Stimulated activated CD8-positive, alpha-beta memory T cell treated with anti-CD3 and anti-CD28 coated beads, Interleukin-12 subunit alpha, Interleukin-12 subunit beta, amount 100 ng/mL, for 24 hours (primary cell): ENCODE data around the gene PUM2.

ENCODE experiments used
- DNase-seq: peaks from one replicate; pipeline ENCODE4 v3.0.0-alpha.2; 2020; ENCODE audit errors: extremely low read depth

Gene PUM2

DNA sequence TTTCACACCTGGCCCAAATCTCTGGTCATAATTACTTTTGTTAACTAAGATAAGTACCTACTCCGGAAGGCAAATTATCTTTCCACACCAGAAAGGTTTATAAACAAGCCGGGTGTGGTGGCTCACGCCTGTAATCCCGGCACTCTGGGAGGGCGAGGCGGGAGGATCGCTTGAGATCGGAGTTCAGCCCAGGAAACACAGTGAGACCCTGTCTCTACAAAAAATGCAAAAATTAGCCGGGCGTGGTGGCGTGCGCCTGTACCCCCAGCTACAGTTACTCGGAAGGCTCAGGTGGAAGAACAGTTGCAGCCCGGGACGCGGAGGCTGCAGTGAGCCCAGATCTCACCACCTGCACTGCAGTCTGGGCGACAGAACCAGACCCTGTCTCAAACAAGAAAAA lies 2.1 kb downstream of the PUM2 start:
- DNase-seq, result no peak

DNA sequence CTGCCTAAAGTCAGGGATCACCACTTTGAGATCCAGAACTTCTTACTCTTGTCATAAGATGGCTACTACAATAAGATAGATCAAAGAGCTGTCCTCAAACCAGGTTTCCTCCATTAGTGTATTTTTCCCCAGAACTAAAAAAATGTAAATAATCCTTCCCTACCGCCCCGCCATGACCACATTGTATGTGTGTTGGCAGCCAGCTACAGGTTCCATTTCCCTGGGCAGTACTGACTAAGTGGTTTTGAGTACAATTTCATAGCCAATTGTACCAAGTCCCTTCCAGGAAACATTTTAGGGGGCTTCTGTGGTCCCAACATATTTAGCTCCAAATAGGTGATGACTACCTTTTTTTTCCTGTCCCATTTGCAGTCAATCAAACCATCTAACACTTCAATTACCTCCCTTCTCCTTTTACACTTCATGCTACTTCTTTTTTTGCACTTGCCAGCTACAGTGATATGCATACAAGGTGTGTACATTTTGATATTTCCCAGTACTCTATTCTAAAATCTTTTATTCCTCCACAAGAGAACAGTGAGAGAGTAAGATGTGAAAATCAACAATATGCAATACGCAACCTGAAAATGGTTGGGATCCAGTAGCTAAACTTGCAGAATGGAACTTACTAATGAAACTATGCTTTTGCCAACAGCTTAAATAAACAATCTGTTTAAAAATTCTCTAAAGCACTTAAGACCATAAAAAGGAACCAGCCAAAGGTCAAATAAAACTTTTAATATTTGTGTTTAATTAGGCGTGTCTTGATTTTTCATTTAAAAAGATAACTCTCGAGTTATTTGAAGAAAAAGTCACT lies 3.9 kb downstream of the PUM2 start:
- no peak for DNase-seq

DNA sequence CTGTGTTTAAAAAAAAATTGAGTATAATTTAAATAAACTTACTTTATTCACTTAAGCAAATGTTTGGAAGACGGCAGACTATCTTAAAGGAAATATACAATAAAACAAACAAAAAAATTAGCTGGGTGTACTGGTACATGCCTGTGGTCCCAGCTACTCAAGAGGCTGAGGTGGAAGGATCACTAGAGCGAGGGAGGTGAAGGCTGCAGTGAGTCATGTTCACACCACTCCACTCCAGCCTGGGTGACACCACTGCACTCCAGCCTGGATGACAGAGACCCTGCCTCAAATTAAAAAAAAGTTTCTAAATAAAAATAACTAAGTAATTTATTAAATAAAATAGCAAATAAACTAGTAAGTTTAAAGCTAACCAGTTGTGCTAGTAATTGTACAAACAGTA lies 7.5 kb downstream of the PUM2 start:
- DNase-seq, result no peak

DNA sequence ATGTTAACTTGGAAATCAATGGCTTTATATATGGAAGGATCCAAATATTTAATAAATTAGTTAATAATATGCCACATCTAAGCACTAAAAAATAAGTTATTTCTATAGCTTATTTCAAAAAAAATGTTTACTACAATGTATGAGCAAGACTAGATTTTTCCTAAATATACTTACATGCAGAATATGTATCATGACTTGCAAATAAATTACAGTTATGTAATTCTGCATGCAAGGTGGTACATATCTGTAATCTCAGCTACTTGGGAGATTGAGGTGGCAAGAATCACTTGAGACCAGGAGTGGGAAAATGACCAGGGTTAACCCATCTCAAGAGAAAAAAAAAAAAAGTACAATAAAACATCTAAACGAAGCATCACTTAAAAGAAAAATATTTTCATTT lies 11.6 kb downstream of the PUM2 start:
- DNase-seq, result no peak

DNA sequence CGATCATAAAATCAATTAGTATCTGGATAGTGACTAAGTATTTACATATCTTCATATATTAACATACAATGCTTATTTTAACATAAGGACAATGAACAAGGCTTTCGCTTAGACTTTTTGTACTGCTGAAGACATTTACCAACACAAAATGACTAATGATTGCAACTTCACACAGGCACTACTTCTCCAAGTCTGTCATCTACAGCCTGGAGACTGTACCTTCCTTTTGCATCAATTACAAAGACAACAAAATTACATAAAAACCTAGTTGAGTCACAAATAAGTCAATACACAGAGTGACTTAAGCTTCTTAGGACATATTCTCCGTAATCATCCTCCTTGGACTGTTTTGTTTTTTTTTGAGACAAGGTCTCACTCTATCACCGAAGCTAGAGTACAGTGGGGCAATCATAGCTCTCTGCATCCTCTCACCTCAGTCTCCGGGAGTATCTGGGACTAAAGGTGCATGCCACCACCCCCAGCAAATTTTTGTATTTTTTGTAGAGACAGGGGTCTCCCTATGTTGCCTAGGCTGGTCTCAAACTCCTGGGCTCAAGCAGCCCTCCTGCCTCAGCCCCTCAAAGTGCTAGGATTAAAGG lies 15.9 kb downstream of the PUM2 start:
- no peak for DNase-seq

DNA sequence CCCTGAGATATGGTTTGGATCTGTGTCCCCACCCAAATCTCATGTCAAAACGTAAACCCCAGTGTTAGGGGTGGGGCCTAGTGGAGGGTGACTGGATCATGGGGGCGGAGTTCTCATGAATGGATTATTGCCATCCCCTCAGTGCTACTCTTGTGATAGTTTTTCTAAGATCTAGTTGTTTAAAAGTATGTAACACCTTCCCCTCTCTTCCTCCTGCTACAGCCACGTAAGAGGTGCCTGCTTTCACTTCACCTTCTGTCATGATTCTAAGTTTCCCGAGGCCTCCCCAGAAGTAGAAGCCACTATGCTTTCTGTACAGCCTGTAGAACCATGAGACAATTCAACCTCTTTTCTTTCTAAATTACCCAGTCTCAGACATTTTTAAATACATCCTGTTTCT lies 16.9 kb downstream of the PUM2 start:
- no peak for DNase-seq

DNA sequence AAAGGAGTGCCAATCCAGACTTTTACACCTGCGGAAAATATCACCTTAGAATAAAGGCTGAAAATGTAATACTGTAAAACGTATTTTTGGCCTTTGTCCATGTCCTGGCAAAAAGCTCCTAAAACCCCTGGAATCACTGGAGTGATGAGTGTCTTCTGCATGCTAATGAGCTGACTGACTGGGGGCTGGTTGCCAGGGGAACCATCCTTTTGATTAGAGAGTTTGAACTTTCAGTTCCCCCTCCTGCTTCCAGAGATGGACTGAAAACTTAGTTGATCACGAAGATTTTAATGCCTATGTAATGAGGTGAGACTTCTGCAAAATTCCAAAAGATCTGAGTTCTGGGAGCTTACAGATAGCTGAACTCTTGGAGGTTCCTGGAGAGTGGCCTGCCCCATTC lies 20.5 kb downstream of the PUM2 start:
- no peak for DNase-seq

DNA sequence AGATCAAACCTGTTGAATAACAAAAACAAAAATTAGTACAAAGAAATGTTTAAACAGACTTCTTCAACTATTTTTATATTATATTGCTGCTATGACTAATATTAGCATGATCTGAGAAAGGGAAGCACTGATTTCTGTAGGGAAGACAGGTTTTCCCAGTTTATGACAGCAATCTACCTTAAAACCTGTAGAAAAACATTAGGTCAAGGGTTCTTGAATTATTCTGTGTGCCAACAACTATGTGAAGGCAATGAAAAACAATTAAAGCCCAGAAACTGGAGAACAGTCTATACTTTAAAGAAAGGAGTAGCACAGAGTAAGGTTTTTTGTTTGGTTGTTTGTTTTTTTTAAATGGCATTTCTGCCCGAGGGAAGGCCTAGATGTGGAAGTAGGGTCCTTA lies 23.3 kb downstream of the PUM2 start:
- DNase-seq, result no peak

DNA sequence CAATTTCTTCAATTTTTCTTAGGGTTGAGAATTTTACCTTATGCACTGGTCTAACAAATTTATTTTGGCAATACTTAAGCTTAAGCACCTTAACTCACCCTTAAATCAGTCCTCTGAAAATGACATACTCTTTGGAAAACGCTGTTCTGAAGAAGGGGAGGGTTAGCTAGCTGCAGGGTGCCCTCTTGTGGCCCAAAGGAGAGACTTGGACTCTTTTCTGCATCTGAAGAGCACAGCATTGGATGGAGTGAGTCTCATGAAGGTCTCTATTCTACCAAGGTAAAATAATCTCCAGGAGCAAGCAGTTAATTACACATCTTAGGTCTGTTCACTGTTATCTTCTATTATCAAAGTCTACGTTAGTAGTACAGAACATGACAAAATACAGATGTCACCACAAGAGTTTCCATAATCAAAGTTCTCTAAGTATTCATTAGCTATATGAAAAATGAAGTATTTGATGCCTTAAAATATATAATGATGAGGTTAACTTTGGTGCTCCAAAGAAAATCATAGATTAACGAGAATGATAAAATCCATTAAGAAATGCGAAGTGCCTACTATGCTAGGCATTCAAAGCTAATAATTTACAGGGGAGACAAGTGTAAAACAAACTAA lies 24.4 kb downstream of the PUM2 start:
- DNase-seq, result no peak

DNA sequence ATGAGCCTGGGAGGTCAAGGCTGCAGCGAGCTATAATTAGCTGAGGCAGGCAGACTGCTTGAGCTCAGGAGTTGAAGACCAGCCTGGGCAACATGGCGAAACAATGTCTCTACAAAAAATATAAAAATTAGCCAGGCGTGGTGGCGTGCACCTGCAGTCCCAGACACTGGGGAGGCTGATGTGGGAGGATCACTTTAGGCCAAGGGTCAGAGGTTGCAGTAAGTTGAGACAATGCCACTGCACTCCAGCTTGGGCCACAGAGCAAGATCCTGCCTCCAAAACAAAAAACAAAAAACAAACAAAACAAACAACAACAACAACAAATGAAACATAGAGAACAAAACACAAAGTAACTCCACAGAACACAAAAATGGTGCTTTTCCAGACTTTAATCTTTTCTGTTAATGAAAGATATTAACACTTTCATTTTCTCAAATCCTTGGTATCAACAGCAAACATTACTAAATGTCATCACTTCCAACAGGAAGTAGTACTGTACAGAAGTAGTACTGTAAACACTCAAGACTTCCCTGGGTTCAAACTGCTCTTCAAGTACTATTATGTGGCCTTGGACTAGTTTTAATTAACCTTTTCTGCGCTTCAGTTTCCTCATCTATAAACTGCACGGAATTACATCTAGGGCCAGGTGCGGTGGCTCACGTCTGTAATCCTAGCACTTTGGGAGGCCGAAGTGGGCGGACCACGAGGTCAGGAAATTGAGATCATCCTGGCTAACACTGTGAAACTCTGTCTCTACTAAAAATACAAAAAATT lies 27.9 kb downstream of the PUM2 start:
- no peak for DNase-seq

DNA sequence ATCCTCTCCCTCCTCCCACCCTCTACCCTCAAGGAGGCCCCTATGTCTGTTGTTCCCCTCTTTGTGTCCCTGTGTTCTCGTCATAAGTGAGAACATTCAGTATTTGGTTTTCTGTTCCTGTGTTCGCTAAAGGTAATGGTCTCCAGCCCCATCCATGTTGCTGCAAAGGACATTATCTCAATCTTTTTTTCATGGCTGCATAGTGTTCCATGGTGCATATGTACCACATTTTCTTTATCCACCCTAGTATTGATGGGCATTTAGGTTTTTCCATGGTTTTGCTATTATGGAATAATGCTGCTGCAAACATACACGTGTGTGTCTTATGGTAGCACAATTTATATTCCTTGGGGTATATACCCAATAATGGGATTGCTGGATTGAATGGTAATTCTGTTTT lies 33.0 kb downstream of the PUM2 start:
- no peak for DNase-seq

DNA sequence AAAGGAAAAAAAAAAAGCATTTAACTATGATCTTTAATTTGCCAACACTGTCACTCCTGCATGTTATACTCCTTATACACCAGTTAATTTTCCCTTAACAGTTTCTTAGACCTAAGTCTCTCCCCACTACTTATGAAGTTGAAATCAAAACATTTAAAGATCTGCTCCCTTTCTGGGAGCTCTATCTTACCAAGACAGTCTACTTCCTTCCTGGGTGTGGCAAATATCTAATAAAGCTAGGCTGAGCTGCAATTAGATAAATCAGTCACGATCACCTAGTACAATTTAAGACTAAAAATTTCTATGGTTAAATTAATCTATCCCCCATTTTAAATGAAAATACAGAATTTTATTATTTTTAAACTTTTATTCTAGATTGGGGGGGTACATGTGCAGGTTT lies 33.4 kb downstream of the PUM2 start:
- DNase-seq, result no peak

DNA sequence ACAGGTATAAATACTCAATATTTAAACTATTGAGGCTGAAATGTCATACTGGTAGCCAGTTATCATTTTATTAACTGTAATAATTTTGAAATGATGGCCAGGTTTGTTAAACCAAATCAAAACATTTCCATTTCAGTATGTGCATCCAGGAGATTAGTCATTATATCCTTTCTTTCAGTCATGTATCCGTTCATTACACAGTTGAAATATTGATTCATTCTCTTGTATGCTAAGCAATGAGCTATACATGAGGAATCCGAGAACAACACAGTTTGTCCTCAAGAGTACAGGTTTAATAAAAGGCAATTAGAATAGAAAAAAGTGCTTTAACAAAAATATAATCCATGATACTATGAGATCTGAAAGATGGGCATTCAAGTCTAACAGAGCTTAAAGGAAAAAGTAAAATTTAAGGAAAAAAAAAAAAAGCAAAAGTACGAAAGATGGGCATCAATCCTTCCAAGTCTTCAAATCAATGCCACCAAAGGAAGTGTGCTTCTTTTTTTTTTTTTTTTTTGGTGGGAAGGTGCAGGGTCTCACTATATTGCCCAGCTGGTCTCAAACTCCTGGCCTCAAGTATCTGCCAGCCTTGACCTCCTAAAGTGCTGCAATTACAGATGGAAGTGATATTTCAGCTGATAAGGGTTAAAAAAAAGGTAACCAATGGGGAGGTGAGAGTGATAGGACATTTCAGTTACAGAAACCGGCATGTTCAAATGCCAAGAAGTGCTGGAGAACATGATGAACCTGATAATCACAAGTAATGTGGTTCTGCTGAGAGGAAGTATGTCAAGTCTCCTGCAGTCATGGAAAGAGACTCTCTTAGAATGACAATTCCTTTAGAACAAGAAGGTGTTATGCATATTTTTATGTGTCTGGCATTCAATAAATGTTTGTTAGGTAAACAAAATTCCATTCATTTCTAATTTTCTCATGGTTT lies 35.8 kb downstream of the PUM2 start:
- DNase-seq, result no peak

DNA sequence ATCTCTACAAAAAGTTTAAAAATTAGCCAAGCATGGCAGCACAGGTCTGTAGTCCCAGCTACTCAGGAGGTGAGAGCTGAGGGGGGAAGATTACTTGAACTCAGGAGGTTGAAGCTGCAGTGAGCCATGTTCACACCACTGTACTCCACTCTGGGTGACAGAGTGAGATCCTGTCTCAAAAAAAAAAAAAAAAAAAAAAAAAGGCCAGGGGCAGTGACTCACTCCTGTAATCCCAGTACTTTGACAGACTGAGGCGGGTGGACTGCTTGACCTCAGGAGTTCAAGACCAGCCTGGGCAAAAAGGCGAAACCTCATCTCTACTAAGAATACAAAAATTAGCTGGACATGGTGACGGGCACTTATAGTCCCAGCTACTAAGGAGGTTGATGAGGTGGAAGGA lies 37.0 kb downstream of the PUM2 start:
- DNase-seq, result no peak

DNA sequence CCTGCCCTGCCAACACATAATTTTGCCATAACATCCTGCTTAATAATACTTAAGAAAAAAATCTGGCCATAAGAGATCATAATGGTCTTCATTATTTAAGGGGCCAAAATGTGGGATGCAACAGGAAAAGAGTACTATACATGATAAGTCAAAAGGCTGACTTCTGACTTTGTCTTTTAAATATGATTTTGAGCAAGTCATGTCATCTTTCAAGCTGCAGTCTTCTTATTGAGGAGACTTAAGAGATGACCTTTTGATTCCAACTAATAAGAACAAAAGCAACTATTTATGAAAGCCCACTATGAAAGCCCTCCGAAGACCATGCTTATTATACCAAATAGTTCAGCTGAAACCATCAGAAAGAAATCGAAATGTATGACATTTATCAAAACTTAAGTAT lies 41.6 kb downstream of the PUM2 start:
- no peak for DNase-seq

DNA sequence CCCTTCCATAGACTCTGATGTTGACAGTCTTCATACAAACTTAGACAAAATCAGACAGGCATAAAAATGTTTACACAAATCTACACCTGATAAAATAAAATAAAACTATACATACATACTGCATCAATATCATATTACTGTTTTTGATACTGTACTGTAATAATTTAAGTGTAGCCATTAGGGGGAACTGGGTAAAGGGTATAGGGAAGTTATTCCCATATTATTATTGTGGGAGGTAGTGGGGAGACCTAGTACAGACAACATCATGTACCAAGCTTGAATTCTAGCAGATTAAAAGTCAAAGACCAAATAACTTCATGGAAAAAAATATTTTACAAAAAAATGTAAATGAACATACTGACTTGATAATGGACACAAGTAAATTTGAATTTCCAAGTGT lies 43.3 kb downstream of the PUM2 start:
- DNase-seq, result no peak

DNA sequence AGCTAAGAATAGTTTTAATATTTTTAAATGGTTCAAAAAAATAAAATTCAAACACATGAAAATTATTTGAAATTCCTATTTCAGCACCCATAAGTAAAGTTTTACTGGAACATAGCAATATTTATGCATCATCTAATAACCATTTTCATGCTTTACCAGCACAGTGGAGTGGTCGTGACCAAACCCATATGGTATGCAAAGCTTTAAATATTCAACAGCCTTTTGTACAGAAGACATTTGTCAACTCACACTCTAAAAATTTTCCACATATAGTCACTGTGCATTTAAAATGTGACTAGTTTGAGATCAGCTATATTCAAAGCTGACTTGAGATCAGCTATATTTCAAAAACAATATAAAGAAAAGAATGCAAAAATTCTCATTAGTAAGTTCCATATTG lies 46.2 kb downstream of the PUM2 start:
- no peak for DNase-seq

DNA sequence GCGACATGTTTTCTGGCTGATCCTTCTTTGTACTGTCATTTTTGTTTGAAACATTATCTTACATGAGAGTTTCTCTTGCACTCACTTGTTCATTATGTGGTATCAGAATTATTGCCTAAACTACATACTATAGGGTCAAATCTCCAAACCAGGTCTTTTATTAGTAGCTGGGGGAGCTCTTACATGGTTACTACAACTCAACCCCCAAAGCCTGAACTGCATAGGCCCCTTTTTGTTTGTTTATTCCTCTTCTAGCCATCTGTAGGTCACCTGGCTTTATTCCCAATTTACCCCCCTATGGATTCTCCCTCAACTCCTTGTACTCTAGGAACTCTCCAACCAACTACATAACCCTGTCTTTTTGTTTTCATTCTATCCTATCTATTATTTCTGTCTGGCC lies 46.7 kb downstream of the PUM2 start:
- DNase-seq, result no peak

DNA sequence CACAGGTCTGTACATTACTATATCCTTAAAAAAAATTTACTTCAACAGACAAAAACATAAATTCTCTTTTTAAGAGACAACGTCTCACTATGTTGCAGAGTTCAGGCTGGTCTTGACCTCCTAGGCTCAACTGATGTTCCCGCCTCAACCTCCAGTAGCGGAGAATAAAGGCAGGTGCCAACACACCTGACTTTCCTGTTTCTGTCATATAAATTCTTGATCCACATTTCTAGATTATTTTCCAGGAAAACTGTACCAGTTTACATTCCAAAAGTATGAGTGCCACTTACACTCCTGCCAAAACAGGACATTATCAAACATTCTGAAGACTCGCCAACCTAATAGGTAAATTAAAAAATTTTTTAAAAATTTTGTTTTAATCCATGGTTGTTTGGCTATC lies 48.6 kb downstream of the PUM2 start:
- no peak for DNase-seq

DNA sequence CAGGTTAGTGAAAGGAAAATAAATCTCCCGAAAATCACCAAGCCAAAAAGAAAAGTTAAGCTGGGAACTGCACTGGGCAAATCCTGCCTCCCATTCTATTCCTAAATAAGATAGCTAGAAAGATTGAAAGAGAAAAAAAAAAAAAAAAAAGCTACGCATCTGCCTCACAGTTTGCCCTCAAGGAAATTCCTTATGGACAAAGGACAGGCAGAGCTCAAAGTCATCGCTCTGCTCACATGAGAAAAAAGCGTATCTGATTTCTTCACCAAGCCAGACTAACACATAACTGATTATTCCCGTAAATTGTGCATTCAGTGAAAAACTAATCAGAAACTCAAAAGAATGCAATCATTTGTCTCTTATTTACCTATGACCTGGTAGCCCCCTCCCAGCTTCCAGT lies 50.0 kb downstream of the PUM2 start:
- no peak for DNase-seq

DNA sequence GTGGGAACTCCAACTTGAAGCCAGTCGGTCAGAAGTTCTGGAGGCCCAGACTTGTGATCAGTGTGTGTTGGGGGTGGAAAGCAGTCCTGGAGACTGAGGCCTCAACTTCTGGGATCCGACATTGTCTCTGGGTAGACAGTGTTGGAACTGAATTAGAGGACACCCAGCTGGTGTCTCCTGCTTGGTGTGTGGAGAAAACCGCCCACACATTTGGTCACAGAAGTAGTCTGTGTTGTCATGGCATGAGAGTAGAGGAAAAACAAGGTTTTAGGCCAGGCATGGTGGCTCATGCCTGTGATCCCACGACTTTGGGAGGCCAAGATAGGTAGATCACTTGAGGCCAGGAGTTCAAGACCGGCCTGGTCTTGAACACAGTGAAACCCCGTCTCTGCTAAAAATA lies 51.5 kb downstream of the PUM2 start:
- DNase-seq, result no peak

DNA sequence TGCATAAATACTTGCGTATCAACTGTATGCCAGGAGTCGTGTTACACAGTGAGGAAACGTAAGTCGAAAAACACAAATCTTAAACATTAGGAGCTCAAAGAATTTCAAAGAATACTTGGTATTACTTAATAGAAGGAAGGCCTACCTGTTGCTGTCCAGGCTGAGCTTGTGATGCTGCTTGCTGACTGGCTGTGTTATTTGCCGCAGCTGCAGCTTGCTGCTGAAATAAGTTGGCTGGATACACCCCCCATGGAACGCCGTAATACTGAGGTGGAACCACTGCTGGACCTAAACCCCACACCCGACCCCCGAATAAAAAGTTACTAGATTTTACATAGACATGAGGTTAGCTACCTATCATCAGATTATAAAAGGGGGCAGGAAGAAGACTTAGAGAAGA lies 56.4 kb downstream of the PUM2 start:
- DNase-seq, result no peak
